Panc1 (cell line): Measurements from ENCODE around the gene EGFLAM. TPM values are rescaled to one million over a fixed set of nuclear protein-coding genes. Genes with fewer than 3 reads are reported as not detected.

Source experiments
- ATAC-seq: fragments of 200-7000 bp; cut with Tn5 transposase; 2 replicates; pipeline ENCODE4 v1.9.1; 2020; ENCODE audit warnings: mild to moderate bottlenecking, moderate library complexity
- BruUV-seq: library from RNA; stranded (reverse); fragments of 400-500 nt; replicated peaks from 2 replicates; lab custom pipeline; 2021; lab: Mats Ljungman, UMichigan
- CTCF ChIA-PET: fragments of 300-600 bp; sonication (Branson Sonifier 250); formaldehyde crosslinking; loops from one replicate; lab custom pipeline; 2022; ENCODE audit warnings: antibody characterized with exemption; lab: Charles Lee
- POLR2A ChIA-PET: fragments of 300-600 bp; sonication (Branson Sonifier 250); formaldehyde crosslinking; loops from one replicate; lab custom pipeline; 2022; ENCODE audit warnings: antibody characterized with exemption; lab: Charles Lee
- DNase-seq: peaks from one replicate; pipeline ENCODE4 v3.0.0-alpha.2; 2010; ENCODE audit warnings: low read depth, low spot score
- H3K27ac ChIP-seq: 2 replicates; pipeline ENCODE4 v1.5.1; 2011; ENCODE audit warnings: mild to moderate bottlenecking, low read length, inconsistent platforms
- H3K27me3 ChIP-seq: fragments of 200-500 bp; sonication (Bioruptor generic); 2 replicates; pipeline ENCODE4 v1.6.0; 2014; ENCODE audit warnings: low read length, inconsistent platforms; ENCODE audit not compliant: control insufficient read depth, insufficient read depth
- H3K36me3 ChIP-seq: fragments of 200-500 bp; sonication (Bioruptor generic); 2 replicates; pipeline ENCODE4 v1.5.1; 2014; ENCODE audit warnings: inconsistent platforms, mild to moderate bottlenecking, low read length, moderate library complexity; ENCODE audit not compliant: control insufficient read depth, insufficient read depth
- H3K4me1 ChIP-seq: 2 replicates; pipeline ENCODE4 v1.5.1; 2011; ENCODE audit warnings: inconsistent platforms, mild to moderate bottlenecking, low read length, moderate library complexity; ENCODE audit not compliant: control insufficient read depth, insufficient read depth
- H3K4me3 ChIP-seq, 2 experiments: 2 replicates each; pipeline ENCODE4 v1.5.1; 2011 to 2012; ENCODE audit warnings: low read depth in 2 of 2, low read length in 2 of 2, mild to moderate bottlenecking in 2 of 2, inconsistent platforms in 1 of 2, moderate library complexity in 1 of 2
- H3K9me3 ChIP-seq: fragments of 200-500 bp; sonication (Bioruptor generic); 2 replicates; pipeline ENCODE4 v1.5.1; 2014; ENCODE audit warnings: low read depth, mild to moderate bottlenecking, inconsistent platforms, low read length, moderate library complexity; ENCODE audit not compliant: control insufficient read depth, insufficient read depth
- POLR2AphosphoS5 ChIP-seq: IDR thresholded peaks from 2 replicates; pipeline ENCODE4 v1.6.1; 2012; ENCODE audit warnings: mild to moderate bottlenecking, low read depth, low read length, moderate library complexity
- REST ChIP-seq, 2 experiments: IDR thresholded peaks; 2 replicates each; pipeline ENCODE4 v1.6.1; 2011 to 2012; ENCODE audit warnings: low read depth in 2 of 2, control low read depth in 1 of 2, low read length in 1 of 2, mild to moderate bottlenecking in 1 of 2, moderate library complexity in 1 of 2; ENCODE audit not compliant: insufficient read depth in 1 of 2
- SIN3A ChIP-seq: IDR thresholded peaks from 2 replicates; pipeline ENCODE4 v1.6.1; 2012; ENCODE audit warnings: low read depth, mild to moderate bottlenecking, low read length, moderate library complexity, borderline replicate concordance; ENCODE audit not compliant: insufficient read depth
- TCF7L2 ChIP-seq: IDR thresholded peaks from 2 replicates; pipeline ENCODE4 v1.6.1; 2011; ENCODE audit warnings: mild to moderate bottlenecking, low read depth, low read length, inconsistent platforms
- in situ Hi-C: cut with HindIII; loops from 2 replicates; pipeline ENCODE4 v1.10.0; 2016; ENCODE audit warnings: low sequenced_read_pairs, low pct_unique_long_range_greater_than_20kb
- intact Hi-C: fragments of 100-400 bp; cut with micrococcal nuclease; formaldehyde crosslinking; loops from one replicate; pipeline ENCODE4 v1.10.0; 2022; ENCODE audit not compliant: unreplicated experiment
- total RNA-seq: library from RNA; stranded (reverse); gene quantifications from one replicate; pipeline ENCODE4 v1.2.1, GENCODE V29; 2021; ENCODE audit not compliant: unreplicated experiment
- TF ChIP-seq, protein P1 (sequence below): fragments of 450-650 bp; IDR thresholded peaks from 2 replicates; pipeline ENCODE4 v1.5.1; 2017; ENCODE audit warnings: mild to moderate bottlenecking

EGFLAM gene
- total RNA-seq, 1 experiment from 2014 or later, result 14.8 TPM

- Histone ChIP-seq H3K4me3 (no peak overlapping the region), H3K36me3 (no peaks in the 10 kb centered on the region), H3K27me3 (peaks cover 9% of the 10 kb centered on the region), H3K4me1 (no peaks in the 10 kb centered on the region), H3K9me3 (no peaks in the 10 kb centered on the region), H3K27ac (no peak overlapping the region)
- no peak for TF ChIP-seq POLR2AphosphoS5
- TF ChIP-seq, protein P1, sequence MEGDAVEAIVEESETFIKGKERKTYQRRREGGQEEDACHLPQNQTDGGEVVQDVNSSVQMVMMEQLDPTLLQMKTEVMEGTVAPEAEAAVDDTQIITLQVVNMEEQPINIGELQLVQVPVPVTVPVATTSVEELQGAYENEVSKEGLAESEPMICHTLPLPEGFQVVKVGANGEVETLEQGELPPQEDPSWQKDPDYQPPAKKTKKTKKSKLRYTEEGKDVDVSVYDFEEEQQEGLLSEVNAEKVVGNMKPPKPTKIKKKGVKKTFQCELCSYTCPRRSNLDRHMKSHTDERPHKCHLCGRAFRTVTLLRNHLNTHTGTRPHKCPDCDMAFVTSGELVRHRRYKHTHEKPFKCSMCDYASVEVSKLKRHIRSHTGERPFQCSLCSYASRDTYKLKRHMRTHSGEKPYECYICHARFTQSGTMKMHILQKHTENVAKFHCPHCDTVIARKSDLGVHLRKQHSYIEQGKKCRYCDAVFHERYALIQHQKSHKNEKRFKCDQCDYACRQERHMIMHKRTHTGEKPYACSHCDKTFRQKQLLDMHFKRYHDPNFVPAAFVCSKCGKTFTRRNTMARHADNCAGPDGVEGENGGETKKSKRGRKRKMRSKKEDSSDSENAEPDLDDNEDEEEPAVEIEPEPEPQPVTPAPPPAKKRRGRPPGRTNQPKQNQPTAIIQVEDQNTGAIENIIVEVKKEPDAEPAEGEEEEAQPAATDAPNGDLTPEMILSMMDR, result no peak
- TF ChIP-seq TCF7L2, result no peak
- TF ChIP-seq REST (IDR thresholded peaks at IDR 0.05; ENCODE audit: insufficient read depth in 1 of 2, low read depth in 2 of 2, low read length in 1 of 2), result no peak
- TF ChIP-seq SIN3A, result no peak
- intact Hi-C loops, result no loop called here
- DNase-seq (no peak), ATAC-seq (no peak)
- in situ Hi-C loops, result no loop called here
- POLR2A ChIA-PET, result no interaction called here
- no TSS peak for BruUV-seq
- CTCF ChIA-PET, result no interaction called here
Observed at GRCh38 chr5:38347896-38348295, 89.5 kb downstream of the EGFLAM start.

DNA sequence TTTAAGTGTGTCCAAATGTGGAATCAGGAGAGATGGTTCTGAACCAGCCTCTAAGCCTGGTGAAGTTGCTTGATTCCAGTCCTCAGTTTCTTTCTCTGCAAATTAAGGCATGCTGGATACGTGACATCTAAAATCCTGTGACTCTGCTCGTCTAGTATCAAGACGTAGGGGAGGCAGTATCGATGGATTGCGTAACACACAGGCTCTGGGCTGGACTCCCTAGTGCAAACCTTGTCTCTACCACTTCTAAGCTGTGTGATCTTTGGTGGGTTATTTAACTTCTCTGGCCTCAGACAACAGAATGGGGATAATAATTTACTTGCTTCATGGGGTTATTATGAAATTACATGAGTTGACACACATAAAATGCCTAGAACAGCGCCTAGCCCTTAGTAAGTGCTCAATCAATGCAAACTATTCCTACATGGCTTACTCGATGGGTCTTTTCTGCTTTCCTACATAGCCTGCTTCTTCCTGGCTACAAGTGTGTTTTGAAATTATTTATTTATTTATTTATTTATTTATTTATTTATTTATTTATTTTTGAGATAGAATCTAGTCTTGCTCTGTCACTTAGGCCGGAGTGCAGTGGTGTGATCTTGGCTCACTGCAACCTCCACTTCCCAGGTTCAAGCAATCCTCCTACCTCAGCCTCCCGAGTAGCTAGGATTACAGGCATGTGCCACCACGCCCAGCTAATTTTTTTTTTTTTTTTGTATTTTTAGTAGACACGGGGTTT lies 102.1 kb downstream of the EGFLAM start:
- no peaks in the 10 kb centered on the region for H3K36me3 ChIP-seq
- H3K27me3 ChIP-seq, result peaks cover 18% of the 10 kb centered on the region
- no TSS peak for BruUV-seq
- TF ChIP-seq POLR2AphosphoS5 (no peak), SIN3A (no peak), TCF7L2 (no peak), REST (IDR thresholded peaks at IDR 0.05; ENCODE audit: insufficient read depth in 1 of 2, low read depth in 2 of 2, low read length in 1 of 2) (no peak)
- TF ChIP-seq, protein P1, result no peak
- ATAC-seq (no peak), DNase-seq (no peak)
- ChIA-PET CTCF (no interaction called here), POLR2A (interaction anchor here (0.6 kb wide), 1 partner anchor 97 kb away, joined by 3 read pairs; no protein-coding TSS in a partner anchor)
- intact Hi-C loops (no loop called here), in situ Hi-C loops (no loop called here)
- no peaks in the 10 kb centered on the region for H3K4me1 ChIP-seq
- H3K27ac ChIP-seq, result no peak overlapping the region
- no peak overlapping the region for H3K4me3 ChIP-seq
- no peaks in the 10 kb centered on the region for H3K9me3 ChIP-seq
